A549 treated with AZD9567 at 1 μM for 4 hours (cell line): ENCODE data around the gene PXK. TPM values are rescaled to one million over a fixed set of nuclear protein-coding genes. Genes with fewer than 3 reads are reported as not detected.

Experiments
- total RNA-seq: library from RNA; stranded (reverse); fragments of 200-300 nt; extraction: Qiagen RNA extraction; gene quantifications from 5 replicates; pipeline ENCODE4 v1.2.3, GENCODE V29; 2022; ENCODE audit not compliant: insufficient read depth

Gene PXK
- 5.0 to 9.0 TPM (median 5.8 TPM) in 5 replicates for total RNA-seq

GRCh38 chr3:58332575-58333188 is at the start of gene PXK:
PXK (plus strand) TSS chr3:58332892; CDS start chr3:58332989, 97 bp downstream.

GRCh38 chr3:58305882-58306711 is 26.6 kb upstream of the PXK start, which contains the start of the genes HTD2 and RPP14:
HTD2 (plus strand) TSS chr3:58306520; CDS start chr3:58317614, 11,094 bp downstream.
RPP14 (plus strand) TSS chr3:58306245; CDS start chr3:58310330, 4,085 bp downstream.

GRCh38 chr3:58433400-58434167 is 100.9 kb downstream of the PXK start, which contains the start of gene PDHB:
PDHB (minus strand) TSS chr3:58433832; CDS start chr3:58433809, 23 bp downstream.

Other genes starting within 250 kb of the PXK start
- 0.06 to 0.26 TPM in 2 of 5 replicates, not detected in the others for gene DNASE1L3, start 121.9 kb upstream of the PXK start, total RNA-seq
- 9.7 to 10.6 TPM (median 10.5 TPM) in 5 replicates for gene ABHD6, start 95.1 kb upstream of the PXK start, total RNA-seq
- 8.6 to 12.9 TPM (median 10.3 TPM) in 5 replicates for gene RPP14, start 26.6 kb upstream of the PXK start, total RNA-seq
- gene HTD2, start 26.4 kb upstream of the PXK start, total RNA-seq = 6.9 to 9.5 TPM (median 7.9 TPM) in 5 replicates
- 50.3 to 67.1 TPM (median 62.4 TPM) in 5 replicates for gene PDHB, start 100.9 kb downstream of the PXK start, total RNA-seq
- gene KCTD6, start 159.2 kb downstream of the PXK start, total RNA-seq = 6.3 to 9.1 TPM (median 8.0 TPM) in 5 replicates
- 6.2 to 8.8 TPM (median 7.9 TPM) in 5 replicates for gene ACOX2, start 204.3 kb downstream of the PXK start, total RNA-seq
- gene FAM107A, start 244.5 kb downstream of the PXK start, total RNA-seq = 0.03 to 0.09 TPM (median 0.08 TPM) in 4 of 5 replicates, not detected in the other